Measurements from ENCODE around the gene KBTBD12.

GRCh38 chr3:127990051-127990450 is 75.0 kb downstream of the KBTBD12 start:
- TF ChIP-seq EZH2 (IDR thresholded peaks at IDR 0.05; ENCODE audit: insufficient read depth, poor library complexity, severe bottlenecking), result no peak
- no peak for TF ChIP-seq EZH2phosphoT487 (IDR thresholded peaks at IDR 0.05; ENCODE audit: insufficient read depth, low read depth)

Data from GM23248 (cell line).